Transverse colon (tissue), 4 donors: ENCODE results near the gene COG4. TPM values are rescaled to one million over a fixed set of nuclear protein-coding genes. Genes with fewer than 3 reads are reported as not detected.
A peak's percentile ranks its signal among the peaks of the same experiment; 100 is the strongest.

Experiments
- DNase-seq: peaks from one replicate; pipeline ENCODE4 v3.0.0-alpha.2; 2019
- H3K27ac ChIP-seq, 4 donors: fragments of 200-600 bp; sonication (generic); 2 replicates each; pipeline ENCODE4 v1.5.1; 2016 to 2018; ENCODE audit warnings: inconsistent platforms in 4 of 4
- H3K27me3 ChIP-seq: fragments of 200-600 bp; sonication (generic); 2 replicates; pipeline ENCODE4 v1.5.1; 2017; ENCODE audit warnings: inconsistent platforms
- H3K36me3 ChIP-seq, 4 donors: fragments of 200-600 bp; sonication (generic); 2 replicates each; pipeline ENCODE4 v1.5.1; 2017 to 2019; ENCODE audit warnings: inconsistent platforms in 4 of 4
- H3K4me1 ChIP-seq, 4 donors: fragments of 200-600 bp; sonication (generic); 2 replicates each; pipeline ENCODE4 v1.5.1; 2017 to 2020; ENCODE audit warnings: inconsistent platforms in 4 of 4
- H3K4me3 ChIP-seq, 4 donors: fragments of 200-600 bp; sonication (generic); 1 replicate in 1 of 4; 2 replicates in 3 of 4; pipeline versions ENCODE4 v1.5.1 to v1.6.1; 2017 to 2019; ENCODE audit warnings: inconsistent platforms in 4 of 4
- H3K9me3 ChIP-seq, 2 donors: fragments of 200-600 bp; sonication (generic); 2 replicates each; pipeline ENCODE4 v1.5.1; 2017 to 2019; ENCODE audit warnings: inconsistent platforms in 2 of 2
- CTCF ChIP-seq, 5 experiments: fragments of 200-600 bp in 3 of 5; fragments of 450-650 bp in 2 of 5; sonication (generic) in 3 of 5; IDR thresholded peaks; 1 replicate in 2 of 5; 2 replicates in 3 of 5; pipeline ENCODE4 v1.5.1; 2016 to 2017; ENCODE audit warnings: antibody characterized with exemption in 5 of 5, inconsistent platforms in 3 of 5, mild to moderate bottlenecking in 2 of 5, moderate library complexity in 1 of 5
- EP300 ChIP-seq: sonication (generic); formaldehyde crosslinking; IDR thresholded peaks from one replicate; pipeline ENCODE4 v1.6.1; 2017; ENCODE audit warnings: antibody characterized with exemption, low read depth
- POLR2A ChIP-seq: fragments of 450-650 bp; IDR thresholded peaks from one replicate; pipeline ENCODE4 v1.6.1; 2016; ENCODE audit warnings: antibody characterized with exemption, mild to moderate bottlenecking, moderate library complexity
- POLR2AphosphoS5 ChIP-seq, 3 donors: sonication (generic); formaldehyde crosslinking; IDR thresholded peaks; one replicate each; pipeline ENCODE4 v1.6.1; 2016; ENCODE audit warnings: antibody characterized with exemption in 3 of 3
- WGBS, 2 donors: methylation state at CpG; one replicate each; pipeline ENCODE4 v1.1.5; 2018; ENCODE audit warnings: low coverage in 1 of 2; 5-methylcytosine and 5-hydroxymethylcytosine counted together
- in situ Hi-C, 4 donors: fragments of 200-750 bp; cut with MboI; loops; one replicate each; pipeline versions ENCODE4 v1.15.0 to v1.15.1; 2017; ENCODE audit warnings: low sequenced_read_pairs in 3 of 4, low pct_ligation_motif_present in 1 of 4, low pct_unique_long_range_greater_than_20kb in 1 of 4
- intact Hi-C: fragments of 100-400 bp; cut with DNase I; formaldehyde crosslinking; loops from one replicate; pipeline ENCODE4 v1.15.1; 2023; ENCODE audit warnings: low total_unique reads
- total RNA-seq, 4 donors: library from RNA; depleted of rRNA; stranded (reverse); fragments of >200 nt; gene quantifications; one replicate each; pipeline ENCODE4 v1.1.0, GENCODE V29; 2016

The COG4 gene
- total RNA-seq, 4 donors from 2014 or later, result 55.4 to 200 (median 64.0) TPM

- 0 to 1% methylated on average over 13 to 32 of the region's 32 CpGs for WGBS, 2 donors
- Histone ChIP-seq H3K4me3 (peak within 1 kb of the TSS; percentile 78 to 95 (median 88)), H3K27me3 (no peaks in the 10 kb centered on the region), H3K27ac (peak within 1 kb of the TSS; percentile 85 to 94 (median 90)), H3K4me1 (peaks cover 13 to 43% (median 32%) of the 10 kb centered on the region in 4 donors), H3K9me3 (no peaks in the 10 kb centered on the region), H3K36me3 (peaks cover 0 to 8% (median 4%) of the 10 kb centered on the region in 4 donors)
- intact Hi-C loops, result no loop called here
- DNase-seq, result peak; percentile 72
- in situ Hi-C loops, result loop anchor here in 1 of 4 donors (10.0 kb wide), 1 partner anchor 131 kb away; no protein-coding TSS in a partner anchor
- TF ChIP-seq CTCF (IDR thresholded peaks at IDR 0.05), result no peak
- peak; percentile 17 to 83 (median 76) for TF ChIP-seq POLR2AphosphoS5 (IDR thresholded peaks at IDR 0.05)
- TF ChIP-seq EP300, result no peak
- peak; percentile 78 for TF ChIP-seq POLR2A
Observed at GRCh38 chr16:70523743-70524398, 517 bp upstream of the COG4 start, which contains the start of gene SF3B3. Gene SF3B3 (plus strand): TSS chr16:70523816. CDS start chr16:70526657, 2,841 bp downstream.

- TF ChIP-seq EP300 (no peak), POLR2A (no peak), CTCF (IDR thresholded peaks at IDR 0.05) (no peak), POLR2AphosphoS5 (IDR thresholded peaks at IDR 0.05) (no peak)
- intact Hi-C loops, result no loop called here
- Histone ChIP-seq H3K36me3 (peaks cover 0 to 21% (median 4%) of the 10 kb centered on the region in 4 donors), H3K4me1 (peaks cover 13 to 39% (median 30%) of the 10 kb centered on the region in 4 donors), H3K9me3 (no peaks in the 10 kb centered on the region), H3K27ac (peak overlapping the region; percentile 85 to 94 (median 90)), H3K4me3 (peak overlapping the region; percentile 78 to 95 (median 88)), H3K27me3 (no peaks in the 10 kb centered on the region)
- 47 to 60% methylated on average over 13 to 18 of the region's 18 CpGs for WGBS, 2 donors
- in situ Hi-C loops, result loop anchor here in 1 of 4 donors (10.0 kb wide), 1 partner anchor 132 kb away; no protein-coding TSS in a partner anchor
- no peak for DNase-seq
Observed at GRCh38 chr16:70522216-70523075, 908 bp downstream of the COG4 start.

GRCh38 chr16:70520612-70521297 is 2.6 kb downstream of the COG4 start:
- Histone ChIP-seq H3K27me3 (no peaks in the 10 kb centered on the region), H3K4me3 (no peak overlapping the region), H3K4me1 (peaks cover 13 to 24% (median 19%) of the 10 kb centered on the region in 4 donors), H3K27ac (no peak overlapping the region), H3K36me3 (peaks cover 0 to 30% (median 11%) of the 10 kb centered on the region in 4 donors), H3K9me3 (no peaks in the 10 kb centered on the region)
- in situ Hi-C loops, result loop anchor here in 1 of 4 donors (10.0 kb wide), 1 partner anchor 134 kb away; no protein-coding TSS in a partner anchor
- intact Hi-C loops, result no loop called here
- no peak for DNase-seq
- WGBS, 2 donors, result 66 to 68% methylated on average over 8 of the region's 8 CpGs
- TF ChIP-seq POLR2AphosphoS5 (IDR thresholded peaks at IDR 0.05) (no peak), EP300 (no peak), CTCF (IDR thresholded peaks at IDR 0.05) (no peak), POLR2A (no peak)
